Stimulated activated CD8-positive, alpha-beta memory T cell treated with anti-CD3 and anti-CD28 coated beads, Interleukin-4, amount 100 ng/mL, for 4 hours (primary cell): ENCODE results near the gene PRKCB.
"Not testable (repeated sequence)": the region's sequence is repeated elsewhere in the genome, so short reads cannot be mapped to it uniquely, and the experiment has no call there.

Experiments
- DNase-seq, 2 donors: peaks; one replicate each; pipeline ENCODE4 v3.0.0-alpha.2; 2020; ENCODE audit warnings: low read depth in 2 of 2, low spot score in 1 of 2

The PRKCB gene

DNA sequence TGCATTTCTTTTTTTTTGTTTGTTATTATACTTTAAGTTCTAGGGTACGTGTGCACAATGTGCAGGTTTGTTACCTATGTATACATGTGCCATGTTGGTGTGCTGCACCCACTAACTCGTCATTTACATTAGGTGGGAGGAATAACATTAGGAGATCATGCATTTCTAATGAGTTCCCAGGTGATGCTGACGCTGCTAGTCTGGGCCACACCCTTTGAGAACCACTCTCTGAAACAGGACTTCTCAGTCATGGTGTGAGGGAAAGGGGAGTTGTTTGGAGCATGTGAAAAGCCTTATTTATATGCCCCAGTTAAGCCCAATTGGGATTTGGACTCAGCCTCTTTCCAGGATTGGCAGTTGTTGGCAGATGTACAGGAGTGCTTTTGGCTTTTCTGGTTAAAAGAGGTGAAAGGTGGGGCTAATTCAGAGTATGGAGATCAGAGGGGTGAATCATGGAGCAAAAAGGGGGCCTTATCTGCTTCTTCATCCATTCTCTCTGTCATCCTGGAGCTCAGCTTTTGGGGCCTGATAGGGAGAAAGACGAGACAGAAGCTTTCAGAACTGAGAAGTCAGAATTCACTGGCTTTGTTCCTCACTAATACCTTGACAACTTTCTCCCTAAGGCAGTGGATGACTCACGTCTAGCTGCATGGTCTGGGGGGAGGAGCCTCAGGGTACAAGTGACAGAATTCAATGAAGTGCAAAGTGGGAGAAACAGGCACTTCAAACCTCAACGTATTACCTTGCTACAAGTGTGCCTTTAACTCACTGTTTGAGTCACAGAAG lies 240.3 kb downstream of the PRKCB start:
- DNase-seq, result no peak

DNA sequence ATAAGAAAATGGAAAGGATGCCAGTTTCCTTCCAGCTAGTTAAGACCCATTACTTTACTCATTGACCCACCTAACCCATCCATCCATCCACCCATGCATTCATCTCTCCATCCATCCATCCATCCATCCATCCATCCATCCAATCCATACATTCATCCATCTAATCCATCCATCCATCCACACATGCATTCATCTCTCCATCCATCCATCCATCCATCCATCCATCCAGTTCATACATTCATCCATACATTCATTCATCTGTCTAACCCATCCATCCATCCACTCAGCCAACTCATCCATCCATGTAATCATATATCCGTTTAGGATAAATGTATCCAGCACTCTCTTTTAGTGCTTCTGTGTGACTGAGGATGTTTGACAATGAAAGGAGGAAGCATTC lies 241.5 kb downstream of the PRKCB start:
- DNase-seq, result no peak

DNA sequence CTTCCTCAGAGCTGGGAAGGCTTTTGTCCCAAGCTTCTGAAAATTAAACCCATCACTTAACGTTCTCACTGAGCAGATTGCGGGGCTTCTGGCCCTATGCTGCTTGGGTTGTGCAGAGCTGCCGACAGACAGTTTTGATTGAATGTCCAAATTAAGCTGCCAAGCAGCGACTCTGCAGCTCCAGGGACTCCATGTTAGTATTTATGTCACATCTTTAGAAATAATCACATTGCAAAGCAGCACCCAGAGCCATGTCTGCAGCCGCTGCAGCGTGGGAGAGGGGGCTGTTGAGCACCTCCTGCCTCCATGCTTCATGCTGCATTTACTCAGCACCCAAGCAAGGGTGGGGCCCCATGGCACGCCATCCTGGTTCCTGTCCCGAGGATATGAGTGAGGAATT lies 242.2 kb downstream of the PRKCB start:
- DNase-seq, result no peak

DNA sequence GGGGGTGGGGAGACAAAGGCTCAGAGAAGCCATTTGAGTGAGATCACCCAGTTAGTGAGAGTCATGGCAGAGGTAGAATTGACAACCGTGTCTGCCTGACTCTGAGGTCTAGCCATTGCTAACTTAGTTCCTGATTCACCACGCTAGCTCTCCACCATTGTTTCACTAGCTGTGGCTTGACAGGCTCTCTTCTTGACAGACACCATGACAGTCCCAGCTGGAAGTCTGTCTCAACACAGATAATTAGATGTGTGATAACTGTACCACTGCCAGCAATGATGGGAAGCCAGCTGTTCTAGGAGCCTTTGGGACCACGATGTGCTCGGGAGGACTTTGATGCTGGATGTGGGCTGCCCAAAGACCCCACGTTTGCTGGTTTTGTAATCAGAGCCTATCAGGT lies 249.9 kb downstream of the PRKCB start:
- DNase-seq, result no peak

DNA sequence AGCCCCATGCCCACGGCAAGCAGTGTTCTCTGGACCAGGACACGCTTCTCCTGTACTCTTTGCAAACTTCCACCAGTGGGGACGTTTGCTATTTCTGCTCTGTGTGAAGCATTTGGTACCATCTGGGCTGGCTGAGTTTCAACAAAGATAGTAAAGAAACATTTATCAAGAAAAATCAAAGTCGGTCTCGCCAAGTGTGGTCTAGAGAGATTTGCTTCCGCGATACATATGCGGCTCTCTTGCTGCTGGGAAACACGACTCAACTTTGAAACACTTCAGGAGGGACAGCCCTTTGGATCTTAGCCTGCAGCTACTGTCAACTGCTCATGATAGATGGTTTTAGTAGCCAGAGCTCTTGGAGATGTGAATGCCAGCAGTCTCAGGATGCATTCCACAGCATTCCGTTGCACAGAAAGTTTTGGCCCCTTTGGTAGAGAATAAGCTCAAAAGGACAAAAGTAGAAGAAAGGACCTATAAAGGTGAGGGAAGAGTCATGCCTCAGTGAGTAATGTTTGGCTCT lies 252.2 kb downstream of the PRKCB start:
- DNase-seq, result no peak

DNA sequence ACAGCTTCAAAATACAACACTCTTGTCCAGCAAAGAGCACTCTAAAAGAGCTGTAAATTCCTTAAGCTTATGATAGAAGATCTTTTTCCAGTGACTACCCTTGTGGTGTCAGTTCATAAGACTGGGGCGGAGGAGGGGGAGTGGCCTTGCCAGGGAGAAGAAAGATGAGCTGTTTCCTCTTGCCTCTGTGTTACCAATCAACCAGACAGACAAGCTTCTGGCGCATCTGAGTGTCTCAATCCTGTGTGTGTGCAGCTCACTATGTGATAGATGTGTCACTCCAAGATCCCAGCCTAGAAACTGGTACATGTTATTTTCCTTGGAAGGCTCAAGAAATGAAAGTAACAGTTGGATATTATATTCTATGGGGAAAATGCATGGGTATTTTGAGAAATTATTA lies 253.0 kb downstream of the PRKCB start:
- DNase-seq, result no peak

DNA sequence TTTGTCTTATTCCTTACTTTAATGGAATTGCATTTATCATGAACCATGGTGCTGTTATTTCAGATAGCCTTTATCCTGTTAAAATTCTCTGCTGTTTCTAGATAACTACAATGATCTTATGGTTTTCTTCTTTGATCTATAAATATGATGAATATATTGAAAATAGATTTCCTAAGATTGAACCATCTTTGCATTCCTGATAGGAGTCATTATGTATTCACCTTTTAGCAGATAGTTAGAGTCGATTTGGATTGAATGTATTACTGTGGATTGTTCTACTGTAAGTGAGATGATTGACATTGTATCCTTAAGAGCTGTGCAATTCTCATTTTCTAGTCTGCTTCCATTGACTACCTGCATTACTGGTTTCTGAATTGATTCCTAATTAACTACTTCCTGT lies 255.3 kb downstream of the PRKCB start:
- DNase-seq, result no peak

DNA sequence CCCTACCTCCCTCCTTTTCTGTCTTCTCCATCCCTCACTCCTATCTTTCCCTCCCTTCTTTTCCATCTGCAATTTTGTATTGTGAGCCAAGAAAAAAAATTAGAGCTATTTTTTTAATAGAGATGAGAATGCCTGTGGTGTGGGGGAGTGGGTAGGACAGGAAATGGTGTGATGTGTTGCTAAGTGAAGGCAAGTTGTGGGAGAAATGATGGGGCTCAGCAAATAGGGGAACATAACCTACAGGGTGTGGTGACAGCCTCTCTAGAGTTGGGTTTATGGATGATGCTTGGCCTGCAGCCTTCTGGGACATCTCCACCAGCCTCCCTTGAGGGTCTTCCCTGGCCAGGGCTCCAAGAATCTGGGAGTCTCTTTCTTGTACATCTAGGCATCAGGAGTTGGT lies 257.3 kb downstream of the PRKCB start:
- no peak for DNase-seq

DNA sequence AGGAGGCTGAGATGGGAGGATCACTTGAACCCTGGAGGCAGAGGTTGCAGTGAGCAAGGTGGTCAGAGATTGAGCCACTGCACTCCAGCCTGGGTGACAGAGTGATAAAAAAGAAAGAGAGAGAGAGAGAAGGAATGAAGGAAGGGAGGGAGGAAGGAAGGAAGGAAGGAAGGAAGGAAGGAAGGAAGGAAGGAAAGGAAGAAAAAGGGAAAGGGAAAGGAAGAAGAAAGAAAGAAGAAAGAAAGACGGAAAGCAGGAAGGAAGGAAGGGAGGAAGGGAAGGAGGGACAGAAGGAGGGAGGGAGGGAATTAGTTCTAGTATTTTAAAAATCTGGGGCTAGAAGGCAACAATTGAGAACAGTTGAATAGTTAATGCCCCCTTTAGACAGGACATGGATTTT lies 258.9 kb downstream of the PRKCB start:
- DNase-seq, result no peak

DNA sequence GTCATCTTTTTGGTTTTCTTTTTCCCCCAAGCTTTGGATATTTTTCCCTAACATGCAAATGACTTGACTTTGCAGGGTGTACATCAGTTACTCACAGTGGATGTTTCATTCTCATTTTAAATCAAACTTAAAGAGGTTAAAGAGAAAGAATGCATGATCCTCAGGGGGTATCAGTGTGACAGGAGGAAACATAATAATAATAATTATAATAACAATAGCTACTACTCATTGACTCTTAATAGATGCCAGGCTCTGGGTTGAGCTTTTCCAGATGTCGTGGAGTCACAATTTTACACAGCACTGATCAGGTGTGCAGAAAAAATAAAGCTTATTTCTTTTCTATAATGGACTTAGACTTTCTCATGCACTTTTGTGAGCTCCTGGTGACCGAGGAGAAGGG lies 263.1 kb downstream of the PRKCB start:
- no peak for DNase-seq

DNA sequence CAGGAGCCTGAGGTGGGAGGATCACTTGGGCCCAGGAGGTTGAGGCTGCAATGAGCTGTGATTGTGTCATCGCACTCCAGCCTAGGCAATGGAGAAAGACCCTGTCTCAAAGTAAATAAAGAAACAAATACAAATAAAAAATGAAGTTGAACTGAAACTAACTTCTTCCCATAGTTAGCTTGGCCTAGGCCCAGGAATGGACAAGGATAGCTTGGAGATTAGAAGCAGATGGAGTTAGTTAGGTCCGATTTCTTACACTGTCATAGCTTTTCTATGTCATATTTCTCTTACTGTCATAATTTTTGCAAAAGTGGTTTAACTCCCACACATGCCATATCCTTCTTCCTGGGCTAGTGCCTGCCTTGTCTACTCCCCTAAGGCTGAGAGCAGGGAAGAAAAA lies 265.6 kb downstream of the PRKCB start:
- DNase-seq, result no peak

DNA sequence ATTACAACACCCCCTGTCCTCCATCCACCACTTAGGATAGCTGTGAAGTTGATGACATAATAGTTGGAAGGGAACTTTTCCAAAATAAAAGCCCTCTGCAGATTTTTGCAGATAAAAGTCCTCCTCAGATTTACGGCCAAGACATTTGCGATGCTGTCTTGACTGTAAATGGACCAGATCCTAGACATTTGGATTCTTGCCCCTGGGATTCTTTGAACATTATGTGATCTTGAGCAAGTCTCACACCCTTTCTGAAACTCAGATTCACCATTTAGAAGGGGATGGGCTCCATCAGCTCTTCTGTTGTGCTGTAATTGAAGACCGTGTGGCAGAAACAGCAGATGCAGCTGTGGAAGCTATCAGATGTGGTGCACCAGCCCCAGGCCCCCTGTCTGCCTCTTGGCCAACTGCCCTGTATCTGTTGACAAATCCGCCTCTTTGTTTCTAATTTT lies 266.5 kb downstream of the PRKCB start:
- DNase-seq, result no peak

DNA sequence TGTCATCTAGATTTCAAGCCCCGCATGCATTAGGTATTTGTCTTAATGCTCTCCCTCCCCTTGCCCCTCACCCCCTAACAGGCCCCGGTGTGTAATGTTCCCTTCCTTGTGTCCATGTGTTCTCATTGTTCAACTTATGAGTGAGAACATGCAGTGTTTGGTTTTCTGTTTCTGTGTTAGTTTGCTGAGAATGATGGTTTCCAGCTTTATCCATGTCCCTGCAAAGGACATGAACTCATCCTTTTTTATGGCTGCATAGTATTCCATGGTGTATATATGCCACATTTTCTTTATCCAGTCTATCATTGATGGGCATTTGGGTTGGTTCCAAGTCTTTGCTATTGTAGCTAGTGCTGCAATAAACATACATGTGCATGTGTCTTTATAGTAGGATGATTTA lies 269.7 kb downstream of the PRKCB start:
- not testable (repeated sequence) for DNase-seq

DNA sequence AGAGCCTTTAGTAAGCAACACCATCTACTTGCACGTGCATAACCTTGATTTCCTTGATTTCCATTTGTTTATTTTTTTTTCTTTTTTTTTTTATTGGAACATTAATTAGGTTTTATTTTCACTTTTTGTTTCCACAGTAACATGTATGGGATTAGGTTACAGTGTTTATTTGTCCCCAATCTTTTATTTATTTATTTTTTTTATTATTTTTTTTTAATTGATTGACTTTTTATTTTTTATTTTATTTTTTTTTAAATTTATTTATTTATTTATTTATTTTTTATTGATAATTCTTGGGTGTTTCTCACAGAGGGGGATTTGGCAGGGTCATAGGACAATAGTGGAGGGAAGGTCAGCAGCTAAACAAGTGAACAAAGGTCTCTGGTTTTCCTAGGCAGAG lies 272.3 kb downstream of the PRKCB start:
- not testable (repeated sequence) for DNase-seq

DNA sequence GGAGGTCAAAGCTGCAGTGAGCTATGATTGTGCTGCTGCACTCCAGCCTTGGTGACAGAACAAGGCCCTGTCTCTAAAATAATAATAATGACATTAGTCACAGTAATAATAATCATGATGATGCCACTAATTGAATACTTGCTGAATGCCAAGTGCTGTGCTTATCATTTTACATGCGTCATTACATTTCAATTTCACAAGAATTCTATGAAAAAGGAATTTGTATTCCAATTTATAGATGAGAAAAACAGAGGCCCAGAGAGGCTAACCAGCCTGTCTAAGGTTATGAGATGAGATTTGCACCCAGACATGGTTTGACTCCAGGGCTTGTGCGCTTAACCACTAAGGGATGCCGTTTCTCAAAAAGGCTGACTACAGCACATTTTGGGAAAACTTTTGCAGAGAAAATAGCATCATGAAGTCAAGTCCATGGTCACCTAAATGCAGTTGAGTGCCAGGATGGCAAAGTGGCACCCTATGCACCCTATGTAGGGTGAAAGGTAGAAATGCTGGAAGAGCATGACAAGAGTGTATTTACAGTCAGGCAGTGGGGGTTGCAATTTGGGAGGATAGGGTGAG lies 276.0 kb downstream of the PRKCB start:
- DNase-seq, result no peak

DNA sequence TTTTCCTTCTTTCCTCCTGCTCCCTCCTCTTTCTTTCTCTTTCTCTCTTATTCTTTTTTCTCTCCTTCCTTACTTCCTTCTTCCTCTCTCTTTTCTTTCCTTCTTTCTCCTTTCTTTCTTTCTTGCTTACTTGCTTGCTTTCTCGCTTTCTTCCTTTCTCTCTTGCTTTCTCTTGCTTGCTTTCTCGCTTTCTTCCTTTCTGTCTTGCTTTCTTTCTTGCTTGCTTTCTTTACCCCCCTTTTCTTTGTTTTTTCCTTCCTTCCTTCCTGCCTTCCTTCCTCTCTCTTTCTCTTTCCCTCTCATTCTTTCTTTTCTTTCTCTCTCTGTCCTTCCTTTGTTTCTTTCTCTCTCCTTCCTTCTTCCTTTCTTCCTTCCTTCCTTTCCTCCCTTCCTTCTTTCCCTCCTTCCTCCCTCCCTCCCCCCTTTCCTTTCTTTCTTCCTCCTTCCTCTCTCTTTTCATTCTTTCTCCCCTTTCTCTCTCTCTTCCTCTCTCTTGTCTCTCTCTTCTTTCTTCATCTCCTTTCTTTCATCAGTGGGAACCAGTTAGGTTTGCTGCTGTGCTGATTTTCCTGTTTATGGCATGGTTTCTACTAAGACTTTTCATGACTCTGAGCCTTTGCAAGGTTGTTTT lies 277.4 kb downstream of the PRKCB start:
- no peak for DNase-seq

DNA sequence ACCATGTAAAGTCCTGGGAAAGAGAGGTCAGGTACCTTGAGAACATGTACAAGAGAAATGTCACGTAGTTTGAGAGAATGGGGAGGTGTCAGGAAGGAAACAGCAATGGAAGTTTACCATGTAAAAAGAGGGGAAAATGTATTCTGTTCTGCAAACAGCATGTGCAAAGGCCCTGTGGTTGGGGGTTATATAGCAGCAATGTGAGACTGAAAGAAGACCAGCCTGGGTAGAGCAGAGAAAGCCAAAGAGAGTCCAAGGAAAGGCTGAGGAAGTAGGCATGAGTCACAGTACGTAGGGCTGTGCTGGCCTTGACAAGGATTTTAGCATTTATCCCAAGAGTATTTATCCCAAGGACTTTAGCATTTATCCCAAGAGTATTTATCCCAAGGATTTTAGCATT lies 279.1 kb downstream of the PRKCB start:
- no peak for DNase-seq

DNA sequence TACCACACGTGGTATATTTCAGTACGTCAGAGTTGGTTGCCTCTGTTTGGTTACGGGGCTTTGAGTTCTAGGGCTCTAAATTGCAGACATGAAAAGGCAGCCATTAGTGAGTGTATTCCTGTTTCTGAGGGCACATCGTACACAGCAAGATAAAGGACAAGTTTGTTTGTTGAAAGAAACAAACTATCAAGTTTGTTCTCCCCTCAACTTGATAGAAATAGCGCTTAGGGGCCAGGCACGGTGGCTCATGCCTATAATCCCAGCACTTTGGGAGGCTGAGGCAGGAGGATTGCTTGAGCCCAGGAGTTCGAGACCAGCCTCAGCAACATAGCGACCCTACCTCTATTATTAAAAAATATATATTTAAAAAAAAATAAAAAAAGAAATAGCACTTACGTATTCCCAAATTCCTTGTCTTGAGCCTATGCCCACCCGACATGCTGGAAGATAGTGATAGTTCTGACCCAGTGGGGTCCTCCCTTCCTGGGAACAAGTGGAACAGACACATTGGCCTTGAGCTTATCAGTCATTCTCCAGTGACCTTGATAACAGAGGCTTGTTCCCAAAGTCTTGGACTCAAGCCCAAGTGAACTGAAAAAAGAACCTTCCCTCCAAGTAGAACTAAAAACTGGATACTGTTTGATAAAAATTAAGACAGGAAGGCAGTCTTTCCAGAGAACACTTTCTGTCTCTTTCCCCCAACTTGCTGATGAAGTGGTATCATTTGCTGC lies 280.4 kb downstream of the PRKCB start:
- no peak for DNase-seq

DNA sequence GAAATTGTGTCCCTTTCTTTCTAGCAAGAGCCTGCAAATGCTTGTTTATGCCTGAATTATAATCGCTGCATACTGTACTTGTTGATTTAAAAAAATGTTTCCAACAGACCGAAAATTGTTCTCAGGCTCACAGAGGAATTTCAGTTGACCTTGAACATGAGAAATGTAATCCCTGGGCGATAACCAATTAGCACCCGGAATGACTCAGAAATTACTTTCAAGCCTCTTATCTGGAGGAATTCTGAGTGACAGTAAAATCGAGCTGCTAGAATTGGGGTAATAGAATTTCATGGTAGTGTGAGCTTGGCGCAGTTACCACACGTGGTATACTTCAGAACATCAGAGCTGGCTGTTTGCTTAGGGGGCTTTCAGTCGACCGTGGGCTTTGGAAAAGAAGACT lies 281.2 kb downstream of the PRKCB start:
- no peak for DNase-seq

DNA sequence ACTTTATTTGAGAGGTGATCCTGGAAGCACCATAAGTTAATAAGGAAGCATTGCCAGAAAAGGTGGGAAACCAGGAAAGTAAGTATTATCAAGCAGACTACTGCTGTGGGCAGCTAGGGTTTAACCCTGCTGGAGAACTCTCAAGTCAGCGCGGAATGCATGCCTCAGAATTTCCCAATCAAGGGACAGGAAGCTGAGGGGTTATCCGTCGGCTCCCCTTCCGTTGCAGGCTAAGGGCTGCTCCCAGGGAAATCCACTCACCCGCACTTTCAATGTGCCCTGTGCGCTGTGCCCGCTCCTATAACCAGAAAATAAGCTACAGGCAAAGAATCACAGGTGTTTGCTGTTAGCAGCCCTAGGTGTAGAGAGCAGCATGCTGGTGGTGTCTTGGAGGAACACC lies 281.9 kb downstream of the PRKCB start:
- no peak for DNase-seq

DNA sequence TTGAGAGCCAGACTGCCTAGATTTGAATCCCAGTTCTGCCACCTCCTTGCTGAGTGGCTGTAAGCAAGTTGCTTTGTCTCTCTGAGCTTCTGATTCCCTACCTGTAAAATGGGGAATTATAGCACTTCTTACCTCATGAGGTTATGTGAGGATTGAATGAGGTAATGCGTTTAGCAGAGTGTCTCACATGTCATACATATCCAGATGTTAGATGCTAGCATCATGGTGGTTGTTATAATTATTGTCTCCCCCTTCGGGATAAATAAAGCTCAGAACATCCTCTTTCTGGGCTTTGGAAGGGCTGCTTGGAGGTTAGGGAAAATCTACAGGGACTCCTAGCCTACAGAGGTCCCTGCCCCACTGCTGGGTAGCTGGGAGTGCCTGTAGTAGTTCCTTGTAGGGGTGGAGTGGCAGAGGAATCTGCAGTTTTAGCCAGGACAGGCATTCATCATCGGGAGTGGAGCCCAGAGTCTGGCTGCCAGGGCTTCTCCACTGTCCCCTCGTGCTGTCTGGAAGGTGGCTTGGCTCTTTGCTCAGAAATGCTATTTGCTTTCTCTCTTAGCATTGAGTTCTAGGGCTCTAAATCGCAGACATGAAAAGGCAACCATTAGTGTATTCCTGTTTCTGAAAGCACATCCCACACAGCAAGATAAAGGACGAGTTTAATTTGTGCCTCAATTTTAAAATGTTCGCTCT lies 282.5 kb downstream of the PRKCB start:
- DNase-seq, result no peak
